LNCaP clone FGC (cell line): ENCODE data around the gene PEX11G.

ENCODE experiments used
- DNase-seq: peaks from one replicate; pipeline ENCODE4 v3.0.0-alpha.2; 2011; ENCODE audit warnings: low read depth
- H3K4me3 ChIP-seq: 2 replicates; pipeline ENCODE4 v1.5.1; 2011; ENCODE audit warnings: mild to moderate bottlenecking, low read depth, low read length, control low read depth
- TF ChIP-seq, protein P1 (sequence below): IDR thresholded peaks from 2 replicates; pipeline ENCODE4 v1.5.1; 2012; ENCODE audit warnings: mild to moderate bottlenecking; ENCODE audit not compliant: control insufficient read depth, insufficient read depth; ENCODE audit errors: extremely low read depth

PEX11G gene

DNA sequence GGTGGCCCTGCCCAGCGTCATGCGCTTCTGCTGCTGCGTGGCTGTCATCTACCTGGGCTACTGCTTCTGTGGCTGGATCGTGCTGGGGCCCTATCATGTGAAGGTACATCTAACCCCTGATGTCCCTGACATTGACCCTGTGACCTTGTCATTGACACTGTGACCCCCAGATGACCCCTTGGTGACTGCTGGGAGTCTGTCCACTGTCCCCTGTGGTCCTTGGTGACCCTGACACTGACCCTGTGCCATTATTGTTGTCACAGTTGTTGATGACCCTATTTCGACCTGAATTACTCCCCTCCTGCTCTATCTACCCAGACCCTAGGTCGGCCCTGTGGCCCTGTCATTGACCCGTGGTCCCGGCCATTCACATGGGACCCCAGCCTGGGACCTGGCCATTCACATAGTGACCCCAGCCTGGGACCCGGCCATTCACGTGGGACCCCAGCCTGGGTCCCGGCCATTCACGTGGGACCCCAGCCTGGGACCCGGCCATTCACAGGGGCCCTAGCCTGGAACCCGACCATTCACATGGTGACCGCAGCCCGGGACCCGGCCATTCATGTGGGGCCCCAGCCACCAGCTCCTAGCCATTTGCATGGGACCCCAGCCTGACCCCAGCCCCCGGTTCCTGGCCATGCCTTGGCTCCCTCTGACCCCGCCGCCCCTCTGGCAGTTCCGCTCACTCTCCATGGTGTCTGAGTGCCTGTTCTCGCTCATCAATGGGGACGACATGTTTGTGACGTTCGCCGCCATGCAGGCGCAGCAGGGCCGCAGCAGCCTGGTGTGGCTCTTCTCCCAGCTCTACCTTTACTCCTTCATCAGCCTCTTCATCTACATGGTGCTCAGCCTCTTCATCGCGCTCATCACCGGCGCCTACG, 41.0 kb upstream of the PEX11G start:
- TF ChIP-seq, protein P1, sequence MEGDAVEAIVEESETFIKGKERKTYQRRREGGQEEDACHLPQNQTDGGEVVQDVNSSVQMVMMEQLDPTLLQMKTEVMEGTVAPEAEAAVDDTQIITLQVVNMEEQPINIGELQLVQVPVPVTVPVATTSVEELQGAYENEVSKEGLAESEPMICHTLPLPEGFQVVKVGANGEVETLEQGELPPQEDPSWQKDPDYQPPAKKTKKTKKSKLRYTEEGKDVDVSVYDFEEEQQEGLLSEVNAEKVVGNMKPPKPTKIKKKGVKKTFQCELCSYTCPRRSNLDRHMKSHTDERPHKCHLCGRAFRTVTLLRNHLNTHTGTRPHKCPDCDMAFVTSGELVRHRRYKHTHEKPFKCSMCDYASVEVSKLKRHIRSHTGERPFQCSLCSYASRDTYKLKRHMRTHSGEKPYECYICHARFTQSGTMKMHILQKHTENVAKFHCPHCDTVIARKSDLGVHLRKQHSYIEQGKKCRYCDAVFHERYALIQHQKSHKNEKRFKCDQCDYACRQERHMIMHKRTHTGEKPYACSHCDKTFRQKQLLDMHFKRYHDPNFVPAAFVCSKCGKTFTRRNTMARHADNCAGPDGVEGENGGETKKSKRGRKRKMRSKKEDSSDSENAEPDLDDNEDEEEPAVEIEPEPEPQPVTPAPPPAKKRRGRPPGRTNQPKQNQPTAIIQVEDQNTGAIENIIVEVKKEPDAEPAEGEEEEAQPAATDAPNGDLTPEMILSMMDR, result no peak
- no peak overlapping the region for H3K4me3 ChIP-seq
- no peak for DNase-seq

DNA sequence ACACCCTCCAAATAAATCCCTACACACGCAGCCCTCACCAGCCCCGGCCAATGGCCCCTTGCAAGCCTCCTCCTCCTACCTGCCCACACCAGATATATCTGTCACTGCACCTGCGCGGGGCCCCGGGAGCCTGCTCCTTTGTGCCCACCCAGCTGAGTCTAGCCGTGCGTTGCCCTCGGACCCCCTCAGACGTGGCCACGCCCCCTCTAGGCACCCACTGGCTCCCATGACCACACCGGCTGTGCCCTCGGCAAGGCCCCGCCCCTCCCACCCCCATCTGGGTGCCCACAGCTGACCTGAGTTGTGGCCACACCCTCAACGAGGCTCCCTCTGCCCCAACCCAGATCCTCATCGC, 40.4 kb upstream of the PEX11G start:
- no peak for DNase-seq
- TF ChIP-seq, protein P1, result no peak
- no peak overlapping the region for H3K4me3 ChIP-seq

DNA sequence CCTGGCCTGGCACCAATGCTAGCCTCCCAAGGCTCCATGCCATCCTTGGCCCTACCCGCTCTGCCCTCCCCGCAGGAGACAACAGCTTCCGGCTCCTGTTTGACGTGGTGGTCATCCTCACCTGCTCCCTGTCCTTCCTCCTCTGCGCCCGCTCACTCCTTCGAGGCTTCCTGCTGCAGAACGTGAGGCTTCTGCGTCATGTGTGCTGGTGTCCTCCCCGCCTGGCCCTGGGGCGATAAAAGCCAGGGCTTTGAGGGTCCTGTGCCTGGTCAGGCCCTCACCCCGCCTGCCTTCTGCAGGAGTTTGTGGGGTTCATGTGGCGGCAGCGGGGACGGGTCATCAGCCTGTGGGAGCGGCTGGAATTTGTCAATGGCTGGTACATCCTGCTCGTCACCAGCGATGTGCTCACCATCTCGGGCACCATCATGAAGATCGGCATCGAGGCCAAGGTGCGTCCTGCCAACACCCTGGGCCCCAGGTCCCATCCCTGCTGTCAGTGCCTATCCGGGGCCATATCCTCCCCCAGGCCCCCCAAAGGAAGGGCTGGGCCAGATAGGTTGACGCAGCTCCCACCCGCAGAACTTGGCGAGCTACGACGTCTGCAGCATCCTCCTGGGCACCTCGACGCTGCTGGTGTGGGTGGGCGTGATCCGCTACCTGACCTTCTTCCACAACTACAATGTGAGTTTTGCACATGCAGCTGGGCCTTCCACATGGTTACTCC, 39.8 kb upstream of the PEX11G start:
- H3K4me3 ChIP-seq, result no peak overlapping the region
- TF ChIP-seq, protein P1, result no peak
- DNase-seq, result no peak

DNA sequence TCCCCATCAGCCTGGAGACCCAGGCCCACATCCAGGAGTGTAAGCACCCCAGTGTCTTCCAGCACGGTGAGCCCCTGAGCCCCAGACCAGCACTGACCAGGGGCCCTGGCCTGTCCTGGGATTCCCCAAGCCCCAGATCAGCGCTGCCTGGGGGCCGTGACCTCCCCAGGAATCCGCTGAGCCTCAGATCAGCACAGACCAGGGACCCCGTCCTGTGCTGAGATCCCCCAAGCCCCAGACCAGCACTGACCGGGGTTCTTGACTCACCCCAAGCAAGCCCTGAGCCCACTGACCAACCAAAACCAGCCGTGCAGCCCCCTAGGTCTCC, 39.3 kb upstream of the PEX11G start:
- no peak for DNase-seq
- TF ChIP-seq, protein P1, result no peak

DNA sequence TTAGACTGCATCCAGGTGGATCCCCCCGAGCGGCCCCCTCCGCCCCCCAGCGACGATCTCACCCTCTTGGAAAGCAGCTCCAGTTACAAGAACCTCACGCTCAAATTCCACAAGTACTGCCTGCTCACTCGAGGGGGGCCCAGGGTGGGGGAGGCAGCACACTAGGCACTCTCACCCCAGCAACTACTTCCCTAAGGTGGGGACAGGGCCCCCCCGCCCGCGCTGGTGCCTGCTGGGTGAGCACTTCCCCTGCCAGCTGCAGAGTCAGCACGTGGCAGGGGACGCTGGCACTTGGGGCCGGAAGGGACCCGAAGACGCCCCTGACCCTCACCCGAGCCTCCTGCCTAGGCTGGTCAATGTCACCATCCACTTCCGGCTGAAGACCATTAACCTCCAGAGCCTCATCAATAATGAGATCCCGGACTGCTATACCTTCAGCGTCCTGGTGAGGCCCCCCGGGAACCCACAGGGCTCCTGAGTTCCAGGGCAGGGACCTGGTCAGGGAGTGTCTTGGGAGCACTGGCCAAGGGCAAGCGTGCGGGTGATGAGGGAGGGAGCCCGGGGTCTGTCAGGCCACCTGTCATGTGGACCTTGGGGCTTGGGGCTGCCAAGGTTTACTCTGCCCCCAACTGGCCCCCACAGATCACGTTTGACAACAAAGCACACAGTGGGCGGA, 38.8 kb upstream of the PEX11G start:
- TF ChIP-seq, protein P1, result no peak
- no peak overlapping the region for H3K4me3 ChIP-seq
- no peak for DNase-seq

More for the DNA sequence above, 39.3 kb upstream of the PEX11G start:
- no peak overlapping the region for H3K4me3 ChIP-seq

DNA sequence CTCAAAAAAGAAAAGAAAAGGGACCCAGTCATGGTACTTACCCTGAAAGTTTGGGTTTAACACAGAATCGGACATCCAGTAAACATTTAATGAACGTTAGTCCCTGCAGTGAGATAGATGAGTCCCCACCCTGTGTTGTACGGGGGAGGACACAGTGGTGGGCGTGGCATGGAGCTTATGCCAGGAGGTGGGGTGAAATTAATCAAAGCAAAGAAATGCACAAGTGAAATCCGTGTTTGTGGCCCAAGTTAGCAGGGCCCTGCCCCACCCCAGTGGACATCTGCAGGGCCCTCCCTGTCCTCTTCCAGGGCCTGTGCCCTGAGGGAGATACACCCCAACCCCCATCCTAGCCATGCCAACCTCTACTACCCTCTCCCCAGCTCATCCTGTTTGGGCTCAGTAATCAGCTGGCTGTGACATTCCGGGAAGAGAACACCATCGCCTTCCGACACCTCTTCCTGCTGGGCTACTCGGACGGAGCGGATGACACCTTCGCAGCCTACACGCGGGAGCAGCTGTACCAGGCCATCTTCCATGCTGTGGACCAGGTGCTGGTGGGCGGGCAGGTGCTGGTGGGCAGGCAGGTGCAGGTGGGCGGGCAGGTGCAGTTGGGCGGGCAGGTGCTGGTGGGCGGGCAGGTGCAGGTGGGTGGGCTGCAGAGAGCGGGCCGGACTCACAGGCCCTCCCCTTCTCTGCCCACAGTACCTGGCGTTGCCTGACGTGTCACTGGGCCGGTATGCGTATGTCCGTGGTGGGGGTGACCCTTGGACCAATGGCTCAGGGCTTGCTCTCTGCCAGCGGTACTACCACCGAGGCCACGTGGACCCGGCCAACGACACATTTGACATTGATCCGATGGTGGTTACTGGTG, 37.5 kb upstream of the PEX11G start:
- DNase-seq, result no peak
- no peak overlapping the region for H3K4me3 ChIP-seq
- TF ChIP-seq, protein P1, result no peak
